Mesothelial cell of epicardium (in vitro differentiated cells): Measurements from ENCODE around the gene MTA1. TPM values are rescaled to one million over a fixed set of nuclear protein-coding genes. Genes with fewer than 3 reads are reported as not detected.

Experiments used
- DNase-seq, 2 experiments: peaks; one replicate each; pipeline ENCODE4 v3.0.0; 2021; ENCODE audit warnings: low spot score in 2 of 2; ENCODE audit not compliant: unreplicated experiment in 2 of 2
- H3K27ac Mint-ChIP-seq: 2 replicates; pipeline ENCODE4 v1.8.0; 2021; ENCODE audit warnings: mixed read lengths
- H3K27me3 Mint-ChIP-seq: 2 replicates; pipeline ENCODE4 v1.8.0; 2021; ENCODE audit warnings: low read depth, mixed read lengths
- H3K36me3 Mint-ChIP-seq: 2 replicates; pipeline ENCODE4 v1.8.0; 2021; ENCODE audit warnings: mixed read lengths
- H3K4me1 Mint-ChIP-seq: 2 replicates; pipeline ENCODE4 v1.8.0; 2021; ENCODE audit warnings: mixed read lengths
- H3K4me3 Mint-ChIP-seq: 2 replicates; pipeline ENCODE4 v1.8.0; 2021; ENCODE audit warnings: mild to moderate bottlenecking, moderate library complexity, mixed read lengths
- H3K9me3 Mint-ChIP-seq: 2 replicates; pipeline ENCODE4 v1.8.0; 2021; ENCODE audit warnings: mixed read lengths
- total RNA-seq: library from RNA; stranded (reverse); gene quantifications from 3 replicates; pipeline ENCODE4 v1.2.1, GENCODE V29; 2021
- TF ChIP-seq, protein P1 (sequence below): fragments of 200-600 bp; sonication (generic); IDR thresholded peaks from one replicate; pipeline ENCODE4 v1.5.0; 2021; ENCODE audit warnings: antibody characterized with exemption; ENCODE audit not compliant: unreplicated experiment

Gene MTA1
- total RNA-seq, 1 donor from 2014 or later = 259 TPM

DNA sequence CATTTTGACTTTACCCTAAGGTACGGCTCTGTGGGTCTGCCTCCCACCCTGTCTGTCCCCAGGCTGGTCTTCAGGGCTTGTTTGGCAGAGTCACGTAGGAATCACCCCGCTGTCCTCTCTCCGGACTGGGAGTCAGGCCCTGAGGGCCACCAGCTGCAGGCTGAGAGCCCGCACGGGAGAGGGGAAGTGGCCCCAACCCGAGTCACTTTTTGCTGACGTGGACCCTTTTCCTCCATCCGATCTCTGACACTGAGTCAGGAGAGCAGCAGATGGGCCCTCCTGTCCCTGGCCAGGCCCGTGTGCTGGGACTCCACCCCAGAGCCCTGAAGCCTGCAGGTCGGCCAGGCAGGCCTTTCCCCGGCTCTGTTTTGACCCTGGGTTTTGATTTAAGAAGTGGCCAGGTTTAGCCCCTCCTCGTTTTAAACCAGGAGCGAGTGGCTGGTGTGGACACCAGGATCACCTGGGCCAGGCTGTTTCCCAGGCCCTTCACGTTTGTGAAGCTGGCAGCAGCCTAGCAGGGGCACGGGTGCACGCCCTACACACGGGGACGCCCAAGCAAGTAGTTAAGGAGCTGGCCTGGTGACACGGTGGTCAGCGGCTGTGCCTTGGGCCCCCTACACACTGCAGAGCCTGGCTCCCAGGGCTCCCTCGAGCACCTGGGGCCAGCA is 33.8 kb upstream of the MTA1 start:
- no peak overlapping the region for H3K27ac Mint-ChIP-seq
- H3K36me3 Mint-ChIP-seq = peaks cover 6% of the 10 kb centered on the region

DNA sequence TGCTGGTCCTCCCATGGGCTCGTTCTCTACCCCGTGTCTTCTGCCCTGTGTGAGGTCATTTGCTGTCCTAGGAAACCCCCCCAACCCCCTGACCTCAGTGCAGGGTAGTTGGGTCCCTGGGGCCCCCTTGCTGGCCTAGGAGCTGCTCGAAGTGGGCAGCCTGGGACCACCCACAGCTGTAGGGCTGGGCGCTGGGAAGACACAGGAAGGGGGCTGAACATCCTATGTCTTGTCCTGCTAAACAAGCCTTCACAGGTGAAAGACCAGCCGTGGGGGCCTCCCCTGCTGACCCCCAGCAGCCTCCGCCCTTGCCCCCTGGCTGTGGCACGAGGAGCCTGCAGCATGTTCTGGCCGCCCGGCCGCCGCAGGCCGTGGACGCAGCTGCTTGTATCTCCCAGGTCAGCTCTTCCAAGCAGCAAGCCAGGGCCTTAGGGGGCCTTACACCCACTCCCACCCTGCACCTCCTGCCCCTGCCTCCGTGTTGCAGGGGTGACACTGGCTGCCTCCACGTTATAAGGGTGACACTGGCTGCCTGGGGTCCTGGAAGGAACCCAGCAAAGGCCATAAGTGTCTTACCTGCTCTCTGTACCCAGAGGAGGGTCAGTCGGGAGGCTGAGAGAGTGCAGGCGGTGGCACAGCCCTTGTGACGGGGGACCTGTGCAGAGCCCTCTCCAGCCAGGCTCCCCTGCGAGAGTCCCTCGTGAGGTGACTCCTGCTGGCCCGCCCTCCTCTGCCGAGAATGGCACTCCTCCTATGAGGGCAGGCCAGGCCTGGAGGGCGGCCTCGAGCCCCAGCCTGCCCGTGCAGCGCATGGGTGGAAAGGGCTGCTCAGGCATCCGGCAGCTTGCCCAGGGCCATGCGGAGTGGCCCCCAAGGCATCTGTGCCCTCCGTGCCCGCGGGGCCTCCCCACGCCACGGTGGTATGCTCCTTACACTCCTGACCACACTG is 32.8 kb upstream of the MTA1 start:
- Mint-ChIP-seq H3K36me3 (peaks cover 6% of the 10 kb centered on the region), H3K4me1 (no peaks in the 10 kb centered on the region)

More for the DNA sequence above, 33.8 kb upstream of the MTA1 start:
- Mint-ChIP-seq H3K27me3 (no peaks in the 10 kb centered on the region), H3K4me1 (no peaks in the 10 kb centered on the region), H3K4me3 (no peak overlapping the region), H3K9me3 (no peaks in the 10 kb centered on the region)
- TF ChIP-seq, protein P1, sequence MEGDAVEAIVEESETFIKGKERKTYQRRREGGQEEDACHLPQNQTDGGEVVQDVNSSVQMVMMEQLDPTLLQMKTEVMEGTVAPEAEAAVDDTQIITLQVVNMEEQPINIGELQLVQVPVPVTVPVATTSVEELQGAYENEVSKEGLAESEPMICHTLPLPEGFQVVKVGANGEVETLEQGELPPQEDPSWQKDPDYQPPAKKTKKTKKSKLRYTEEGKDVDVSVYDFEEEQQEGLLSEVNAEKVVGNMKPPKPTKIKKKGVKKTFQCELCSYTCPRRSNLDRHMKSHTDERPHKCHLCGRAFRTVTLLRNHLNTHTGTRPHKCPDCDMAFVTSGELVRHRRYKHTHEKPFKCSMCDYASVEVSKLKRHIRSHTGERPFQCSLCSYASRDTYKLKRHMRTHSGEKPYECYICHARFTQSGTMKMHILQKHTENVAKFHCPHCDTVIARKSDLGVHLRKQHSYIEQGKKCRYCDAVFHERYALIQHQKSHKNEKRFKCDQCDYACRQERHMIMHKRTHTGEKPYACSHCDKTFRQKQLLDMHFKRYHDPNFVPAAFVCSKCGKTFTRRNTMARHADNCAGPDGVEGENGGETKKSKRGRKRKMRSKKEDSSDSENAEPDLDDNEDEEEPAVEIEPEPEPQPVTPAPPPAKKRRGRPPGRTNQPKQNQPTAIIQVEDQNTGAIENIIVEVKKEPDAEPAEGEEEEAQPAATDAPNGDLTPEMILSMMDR = no peak
- no peak for DNase-seq

GRCh38 chr14:105387530-105387922 is 32.1 kb upstream of the MTA1 start:
- Mint-ChIP-seq H3K27ac (no peak overlapping the region), H3K27me3 (no peaks in the 10 kb centered on the region), H3K9me3 (no peaks in the 10 kb centered on the region), H3K36me3 (peaks cover 5% of the 10 kb centered on the region), H3K4me3 (no peak overlapping the region), H3K4me1 (no peaks in the 10 kb centered on the region)
- no peak for DNase-seq
- TF ChIP-seq, protein P1 = no peak

More for the DNA sequence above, 32.8 kb upstream of the MTA1 start:
- H3K27ac Mint-ChIP-seq = no peak overlapping the region
- peak in 1 of 2 experiments; percentile 16 for DNase-seq
- TF ChIP-seq, protein P1 = no peak
- no peaks in the 10 kb centered on the region for H3K9me3 Mint-ChIP-seq
- H3K27me3 Mint-ChIP-seq = no peaks in the 10 kb centered on the region
- H3K4me3 Mint-ChIP-seq = no peak overlapping the region

- H3K9me3 Mint-ChIP-seq = no peaks in the 10 kb centered on the region
- no peaks in the 10 kb centered on the region for H3K27me3 Mint-ChIP-seq
- H3K4me3 Mint-ChIP-seq = no peak overlapping the region
- H3K4me1 Mint-ChIP-seq = no peaks in the 10 kb centered on the region
- H3K27ac Mint-ChIP-seq = no peak overlapping the region
- TF ChIP-seq, protein P1 = no peak
- H3K36me3 Mint-ChIP-seq = peaks cover 5% of the 10 kb centered on the region
- no peak for DNase-seq
These were observed 31.3 kb upstream of the MTA1 start for GRCh38 chr14:105388110-105388951.

- Mint-ChIP-seq H3K27ac (no peak overlapping the region), H3K4me1 (no peaks in the 10 kb centered on the region), H3K4me3 (no peak overlapping the region), H3K27me3 (no peaks in the 10 kb centered on the region), H3K9me3 (no peaks in the 10 kb centered on the region), H3K36me3 (peaks cover 2% of the 10 kb centered on the region)
- DNase-seq = no peak
- TF ChIP-seq, protein P1 = no peak
These were observed 30.7 kb upstream of the MTA1 start for GRCh38 chr14:105388976-105389375.
